Neural crest cell (in vitro differentiated cells): ENCODE data around the gene LRPAP1. TPM values are rescaled to one million over a fixed set of nuclear protein-coding genes. Genes with fewer than 3 reads are reported as not detected.
"Not testable (repeated sequence)": the region's sequence is repeated elsewhere in the genome, so short reads cannot be mapped to it uniquely, and the experiment has no call there.

Experiments
- DNase-seq: peaks from one replicate; pipeline ENCODE4 v3.0.0; 2021; ENCODE audit warnings: low read depth, mixed read lengths, low spot score
- H3K27ac Mint-ChIP-seq: one replicate; pipeline ENCODE4 v1.8.0; 2021; ENCODE audit warnings: mild to moderate bottlenecking, mixed read lengths; ENCODE audit not compliant: unreplicated experiment
- H3K27me3 Mint-ChIP-seq: 2 replicates; pipeline ENCODE4 v1.8.0; 2021; ENCODE audit warnings: low read depth, mild to moderate bottlenecking, mixed read lengths
- H3K36me3 Mint-ChIP-seq: 2 replicates; pipeline ENCODE4 v1.8.0; 2021; ENCODE audit warnings: low read depth, mild to moderate bottlenecking, mixed read lengths
- H3K4me1 Mint-ChIP-seq: 2 replicates; pipeline ENCODE4 v1.8.0; 2021; ENCODE audit warnings: mixed read lengths
- H3K4me3 Mint-ChIP-seq: one replicate; pipeline ENCODE4 v1.8.0; 2021; ENCODE audit warnings: mild to moderate bottlenecking, mixed read lengths
- H3K9me3 Mint-ChIP-seq: 2 replicates; pipeline ENCODE4 v1.8.0; 2021; ENCODE audit warnings: mixed read lengths
- CTCF ChIP-seq: fragments of 200-600 bp; sonication (generic); conservative IDR thresholded peaks from 2 replicates; pipeline ENCODE4 v1.5.0; 2021; ENCODE audit warnings: antibody characterized with exemption, mild to moderate bottlenecking
- total RNA-seq: library from RNA; stranded (reverse); gene quantifications from 2 replicates; pipeline ENCODE4 v1.2.1, GENCODE V29; 2021

The LRPAP1 gene
- total RNA-seq, 1 donor from 2014 or later: 116 TPM

GRCh38 chr4:3573131-3573530, 40.9 kb upstream of the LRPAP1 start:
- H3K27me3 Mint-ChIP-seq: peaks cover 4% of the 10 kb centered on the region
- no peak for TF ChIP-seq CTCF
- no peak overlapping the region for H3K27ac Mint-ChIP-seq
- H3K9me3 Mint-ChIP-seq: peaks cover 2% of the 10 kb centered on the region
- no peaks in the 10 kb centered on the region for H3K36me3 Mint-ChIP-seq
- no peak overlapping the region for H3K4me3 Mint-ChIP-seq
- H3K4me1 Mint-ChIP-seq: no peaks in the 10 kb centered on the region
- DNase-seq: no peak

- no peaks in the 10 kb centered on the region for H3K27me3 Mint-ChIP-seq
- no peak for TF ChIP-seq CTCF
- H3K36me3 Mint-ChIP-seq: no peaks in the 10 kb centered on the region
- no peaks in the 10 kb centered on the region for H3K9me3 Mint-ChIP-seq
- H3K27ac Mint-ChIP-seq: no peak overlapping the region
- no peak for DNase-seq
- no peak overlapping the region for H3K4me3 Mint-ChIP-seq
- H3K4me1 Mint-ChIP-seq: no peaks in the 10 kb centered on the region
Measured at GRCh38 chr4:3572363-3572762, 40.1 kb upstream of the LRPAP1 start.

GRCh38 chr4:3571921-3572320, 39.7 kb upstream of the LRPAP1 start:
- Mint-ChIP-seq H3K36me3 (no peaks in the 10 kb centered on the region), H3K9me3 (no peaks in the 10 kb centered on the region), H3K27ac (no peak overlapping the region), H3K4me3 (no peak overlapping the region), H3K27me3 (no peaks in the 10 kb centered on the region), H3K4me1 (no peaks in the 10 kb centered on the region)
- DNase-seq: no peak
- no peak for TF ChIP-seq CTCF

- not testable (repeated sequence) for H3K36me3 Mint-ChIP-seq, H3K27me3 Mint-ChIP-seq, H3K9me3 Mint-ChIP-seq, H3K4me3 Mint-ChIP-seq, H3K27ac Mint-ChIP-seq, H3K4me1 Mint-ChIP-seq, DNase-seq
Measured at GRCh38 chr4:3570923-3571322, 38.7 kb upstream of the LRPAP1 start.

DNA sequence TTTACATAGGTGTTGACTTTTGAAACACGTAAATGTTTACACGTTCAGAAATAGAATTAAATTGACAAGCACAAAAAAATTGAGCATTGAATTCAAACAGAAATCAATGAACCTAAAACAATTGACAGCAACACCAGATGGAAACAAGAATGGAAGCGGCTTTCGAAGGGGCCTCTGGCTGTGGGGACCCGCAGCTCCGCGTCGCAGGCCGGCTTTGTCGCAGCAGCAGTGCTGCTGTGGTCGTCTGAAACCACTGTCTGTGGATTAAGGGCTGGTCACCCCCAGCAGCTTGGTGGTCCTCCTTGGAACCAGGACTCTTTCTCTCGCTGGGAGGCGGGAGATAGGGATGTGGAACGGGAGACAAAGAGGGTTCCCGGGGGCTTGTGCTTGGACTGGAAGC, 37.4 kb upstream of the LRPAP1 start:
- H3K27ac Mint-ChIP-seq, H3K9me3 Mint-ChIP-seq, H3K4me1 Mint-ChIP-seq, H3K36me3 Mint-ChIP-seq, H3K4me3 Mint-ChIP-seq, H3K27me3 Mint-ChIP-seq, DNase-seq: not testable (repeated sequence)

- DNase-seq, H3K9me3 Mint-ChIP-seq, H3K4me3 Mint-ChIP-seq, H3K4me1 Mint-ChIP-seq, H3K27me3 Mint-ChIP-seq, H3K27ac Mint-ChIP-seq, H3K36me3 Mint-ChIP-seq: not testable (repeated sequence)
- TF ChIP-seq CTCF: peak; percentile 3
Measured at GRCh38 chr4:3566701-3567100, 34.5 kb upstream of the LRPAP1 start.

GRCh38 chr4:3566301-3566700, 34.1 kb upstream of the LRPAP1 start:
- H3K4me3 Mint-ChIP-seq, H3K4me1 Mint-ChIP-seq, H3K36me3 Mint-ChIP-seq, DNase-seq, H3K27ac Mint-ChIP-seq, H3K27me3 Mint-ChIP-seq, H3K9me3 Mint-ChIP-seq: not testable (repeated sequence)
- TF ChIP-seq CTCF: peak; percentile 47

DNA sequence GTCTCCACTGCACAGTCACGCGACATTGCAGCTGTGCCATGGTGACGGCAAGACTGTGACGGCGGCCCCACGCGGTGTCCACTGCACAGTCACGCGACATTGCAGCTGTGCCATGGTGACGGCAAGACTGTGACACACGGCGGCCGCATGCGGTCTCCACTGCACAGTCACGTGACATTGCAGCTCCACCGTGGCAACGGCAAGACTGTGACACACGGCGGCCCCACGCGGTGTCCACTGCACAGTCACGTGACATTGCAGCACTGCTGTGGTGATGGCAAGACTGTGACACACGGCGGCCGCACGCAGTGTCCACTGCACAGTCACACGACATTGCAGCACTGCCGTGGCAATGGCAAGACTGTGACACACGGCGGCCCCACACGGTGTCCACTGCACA, 32.7 kb upstream of the LRPAP1 start:
- DNase-seq, H3K36me3 Mint-ChIP-seq, H3K9me3 Mint-ChIP-seq, H3K27me3 Mint-ChIP-seq, H3K27ac Mint-ChIP-seq, H3K4me1 Mint-ChIP-seq, H3K4me3 Mint-ChIP-seq: not testable (repeated sequence)
